Brain pericyte (primary cell): ENCODE measurements around the gene CDC42EP4.

Experiments used
- DNase-seq: peaks from one replicate; pipeline ENCODE4 v3.0.0-alpha.2; 2012; ENCODE audit warnings: low read depth, low spot score

The CDC42EP4 gene

GRCh38 chr17:73311781-73312641, at the start of gene CDC42EP4:
CDC42EP4 (minus strand) TSS chr17:73312001; CDS start chr17:73286500, 25,501 bp downstream.
- peak; percentile 88 for DNase-seq

GRCh38 chr17:73360961-73361761, 49.4 kb upstream of the CDC42EP4 start:
- no peak for DNase-seq

GRCh38 chr17:73359987-73360410, 48.2 kb upstream of the CDC42EP4 start:
- no peak for DNase-seq

- DNase-seq, result no peak
Measured at GRCh38 chr17:73359352-73359751, 47.6 kb upstream of the CDC42EP4 start.

- DNase-seq, result no peak
Measured at GRCh38 chr17:73358668-73359067, 46.9 kb upstream of the CDC42EP4 start.

- no peak for DNase-seq
Measured at GRCh38 chr17:73357981-73358380, 46.2 kb upstream of the CDC42EP4 start.

- no peak for DNase-seq
Measured at GRCh38 chr17:73357318-73357717, 45.5 kb upstream of the CDC42EP4 start.

- no peak for DNase-seq
Measured at GRCh38 chr17:73356561-73357170, 44.9 kb upstream of the CDC42EP4 start.

- DNase-seq, result no peak
Measured at GRCh38 chr17:73354423-73355284, 42.9 kb upstream of the CDC42EP4 start.

GRCh38 chr17:73352261-73352660, 40.5 kb upstream of the CDC42EP4 start:
- no peak for DNase-seq

GRCh38 chr17:73351764-73352163, 40.0 kb upstream of the CDC42EP4 start:
- DNase-seq, result no peak

GRCh38 chr17:73350864-73351263, 39.1 kb upstream of the CDC42EP4 start:
- no peak for DNase-seq

- no peak for DNase-seq
Measured at GRCh38 chr17:73349647-73350046, 37.8 kb upstream of the CDC42EP4 start.

GRCh38 chr17:73349138-73349537, 37.3 kb upstream of the CDC42EP4 start:
- no peak for DNase-seq

- no peak for DNase-seq
Measured at GRCh38 chr17:73348829-73349095, 37.0 kb upstream of the CDC42EP4 start.

- DNase-seq, result no peak
Measured at GRCh38 chr17:73348018-73348828, 36.4 kb upstream of the CDC42EP4 start.

- DNase-seq, result no peak
Measured at GRCh38 chr17:73347351-73347750, 35.5 kb upstream of the CDC42EP4 start.

- no peak for DNase-seq
Measured at GRCh38 chr17:73346501-73347162, 34.8 kb upstream of the CDC42EP4 start.

GRCh38 chr17:73343739-73344454, 32.1 kb upstream of the CDC42EP4 start:
- DNase-seq, result no peak
